Measurements from ENCODE around the gene FBL.
"Not testable (repeated sequence)": the region's sequence is repeated elsewhere in the genome, so short reads cannot be mapped to it uniquely, and the experiment has no call there.

The FBL gene

DNA sequence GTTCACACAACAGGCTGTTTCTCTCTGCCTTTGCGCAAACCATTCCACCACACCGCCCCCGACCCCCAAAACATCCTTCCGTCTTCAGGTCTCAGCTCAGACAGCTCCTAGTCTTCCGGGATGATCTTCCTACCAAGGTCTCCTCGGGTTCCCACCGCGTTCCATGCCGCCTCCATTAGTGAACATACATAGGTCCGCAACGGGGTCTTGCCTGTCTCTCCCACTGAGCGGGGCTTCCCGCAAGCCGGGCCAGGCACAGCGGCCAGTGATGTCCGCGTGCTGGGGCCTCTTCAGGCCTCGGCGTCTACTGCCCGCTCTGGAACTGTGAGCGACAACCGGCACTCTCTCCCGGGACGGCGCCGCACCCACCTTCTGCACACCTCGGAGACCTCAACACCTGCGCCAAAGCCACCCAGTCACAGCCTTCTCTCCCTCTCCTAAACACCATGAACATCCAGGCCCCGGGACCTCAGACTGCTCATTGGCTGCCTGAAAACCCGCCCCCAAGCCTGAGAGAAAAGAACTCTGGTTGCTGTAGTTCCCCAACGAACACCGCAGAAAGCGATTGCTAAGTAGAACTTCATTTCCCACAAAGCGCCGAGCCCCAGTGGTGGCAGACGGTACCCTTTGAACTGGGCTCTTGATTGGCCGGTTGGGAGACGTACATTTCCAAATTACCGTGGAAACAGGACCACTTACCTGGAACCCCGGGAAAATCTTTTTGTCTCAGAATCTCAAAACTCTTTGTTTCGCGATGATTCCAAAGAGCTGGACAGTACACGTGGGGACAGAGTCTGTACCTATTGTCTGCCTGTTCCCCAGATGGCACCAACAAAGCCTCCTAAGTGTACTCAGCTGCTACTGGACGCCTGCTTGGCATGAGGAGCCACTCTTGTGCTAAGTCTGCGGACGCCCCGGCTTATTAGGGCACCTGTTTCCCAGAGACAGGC lies 21.8 kb downstream of the FBL start:
- DNase-seq: peak; percentile 97

DNA sequence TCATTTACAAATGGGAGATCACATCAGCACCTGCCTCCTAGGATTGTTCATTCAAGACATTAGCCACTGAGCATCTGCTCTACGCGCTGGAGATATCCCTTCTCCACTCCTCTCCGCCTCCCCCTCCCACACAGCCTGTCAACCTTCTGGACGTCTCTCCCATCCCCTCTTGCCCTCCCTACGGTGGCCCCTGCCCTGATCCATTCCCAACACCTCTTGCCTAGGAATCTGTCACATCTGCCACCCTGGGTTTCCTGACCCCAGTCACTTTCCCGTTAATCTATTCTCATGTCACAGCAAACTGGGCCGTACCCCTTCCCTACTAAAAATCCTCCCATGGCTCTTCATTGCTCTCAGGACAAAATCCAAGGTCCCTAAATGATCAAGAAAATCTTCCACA lies 22.5 kb downstream of the FBL start:
- DNase-seq: no peak

DNA sequence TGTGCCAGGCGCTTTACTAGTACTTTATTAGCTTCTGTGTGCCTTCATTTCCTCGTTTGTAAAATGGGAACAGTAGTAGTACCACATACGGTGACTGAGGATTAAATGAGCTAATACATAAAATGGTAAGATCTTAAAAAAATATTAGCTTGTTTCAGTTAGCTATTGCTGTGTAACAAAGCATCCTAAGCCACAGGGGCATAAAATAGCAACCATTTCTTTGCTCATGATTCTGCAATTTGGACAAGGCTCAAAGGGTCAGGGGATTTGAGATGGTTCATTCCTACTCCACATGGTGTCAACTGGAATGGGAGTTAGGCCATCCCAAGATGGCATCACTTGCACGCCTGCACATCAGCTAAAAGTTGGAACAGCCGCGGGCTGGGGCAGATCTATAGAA lies 25.5 kb downstream of the FBL start:
- DNase-seq: no peak

GRCh38 chr19:39819786-39820185 lies 26.4 kb downstream of the FBL start:
- DNase-seq: no peak

DNA sequence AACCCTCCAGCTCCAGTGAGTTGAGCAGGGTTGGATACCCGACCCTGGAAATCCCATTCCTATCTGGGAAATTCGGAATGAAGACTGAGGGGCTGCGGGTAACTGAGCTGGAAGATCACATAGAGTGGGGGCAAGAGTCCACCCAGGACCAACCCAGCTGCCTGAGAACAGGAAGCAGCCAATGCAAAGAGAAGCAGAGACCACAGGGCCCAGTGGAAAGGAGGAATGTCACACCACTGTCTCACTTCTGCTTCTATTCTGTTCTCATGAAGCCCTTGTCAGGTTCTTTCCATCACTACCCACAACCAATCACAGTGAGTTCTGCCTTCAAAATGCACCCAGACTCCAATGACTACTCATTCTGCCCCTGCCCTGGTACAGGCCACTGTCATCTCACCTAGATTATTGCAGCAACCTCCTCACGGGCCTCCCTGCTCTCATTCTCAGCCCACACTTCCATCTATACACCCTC lies 27.5 kb downstream of the FBL start:
- no peak for DNase-seq

GRCh38 chr19:39817888-39818561 lies 28.2 kb downstream of the FBL start:
- DNase-seq: no peak

- no peak for DNase-seq
These were observed 29.7 kb downstream of the FBL start for GRCh38 chr19:39816287-39817048.

- DNase-seq: no peak
These were observed 31.6 kb downstream of the FBL start for GRCh38 chr19:39814595-39814994.

GRCh38 chr19:39814111-39814510 lies 32.1 kb downstream of the FBL start:
- DNase-seq: not testable (repeated sequence)

DNA sequence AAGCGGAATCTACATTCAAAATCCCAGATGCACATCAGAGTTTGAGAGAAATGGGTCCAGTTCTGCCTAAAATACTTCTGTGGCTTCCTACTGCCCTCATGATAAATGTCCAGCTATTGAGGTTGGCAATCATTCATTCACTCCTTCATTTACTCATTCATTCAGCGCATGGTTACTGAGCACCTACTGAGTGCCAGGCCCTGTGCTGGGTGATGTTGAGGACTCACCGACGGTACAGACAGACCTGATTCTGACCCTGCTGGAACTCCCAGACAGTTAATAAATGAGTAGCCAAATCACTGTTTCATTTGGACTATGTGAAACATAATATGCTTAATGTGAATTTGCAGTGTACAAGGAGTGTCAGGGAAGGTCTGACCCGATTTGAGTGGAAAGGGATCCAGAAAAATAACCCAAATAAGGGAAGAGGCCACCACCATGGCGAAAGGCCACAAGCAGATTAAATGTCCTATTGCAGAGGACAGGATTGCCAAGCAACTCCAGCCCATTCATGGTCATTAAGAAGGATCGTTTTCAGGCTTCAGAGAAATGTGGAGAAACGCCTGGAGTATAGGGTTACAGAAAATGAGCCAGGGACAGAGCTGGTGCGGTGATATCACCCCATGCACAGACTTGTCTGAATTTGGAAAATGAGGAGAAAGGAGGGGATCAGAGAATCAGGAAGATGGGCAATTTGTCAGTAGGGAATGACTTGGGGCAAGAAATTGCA lies 32.8 kb downstream of the FBL start:
- no peak for DNase-seq

DNA sequence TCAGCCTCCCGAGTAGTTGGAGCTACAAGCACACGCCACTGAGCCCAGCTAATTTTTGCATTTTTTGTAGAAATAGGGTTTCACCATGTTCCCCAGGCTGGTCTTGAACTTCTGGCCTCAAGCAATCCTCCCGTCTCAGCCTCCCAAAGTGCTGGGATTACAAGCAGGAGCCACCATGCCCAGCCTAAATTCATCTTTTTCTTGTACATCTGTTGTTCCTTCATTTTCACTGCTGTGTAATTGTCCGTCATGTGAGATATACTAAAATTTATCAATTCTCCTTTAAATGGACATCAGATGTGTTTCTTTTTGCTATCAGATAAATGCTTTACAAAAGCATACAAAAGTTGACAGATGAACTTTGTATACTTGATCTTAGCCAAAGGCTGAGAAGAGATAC lies 35.1 kb downstream of the FBL start:
- no peak for DNase-seq

DNA sequence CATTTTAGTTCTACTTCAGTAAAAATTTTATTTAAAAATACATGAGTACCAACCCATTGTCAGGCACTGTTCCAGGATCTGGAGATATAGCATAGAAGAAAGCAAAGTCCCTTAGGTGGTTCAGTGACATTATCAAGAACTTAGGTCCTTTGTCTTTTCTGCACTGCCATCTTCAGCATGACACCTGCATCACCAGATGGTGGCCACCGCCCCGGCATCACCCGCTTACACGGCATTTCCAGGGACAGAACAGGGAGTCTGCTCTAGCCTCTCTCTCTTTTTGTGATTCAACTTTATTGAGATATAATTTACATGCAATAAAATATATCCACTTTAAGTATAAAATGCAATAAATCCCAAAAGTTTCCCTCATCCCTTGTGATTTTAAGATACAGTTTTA lies 35.8 kb downstream of the FBL start:
- DNase-seq: no peak

- DNase-seq: no peak
These were observed 36.8 kb downstream of the FBL start for GRCh38 chr19:39809368-39809767.

DNA sequence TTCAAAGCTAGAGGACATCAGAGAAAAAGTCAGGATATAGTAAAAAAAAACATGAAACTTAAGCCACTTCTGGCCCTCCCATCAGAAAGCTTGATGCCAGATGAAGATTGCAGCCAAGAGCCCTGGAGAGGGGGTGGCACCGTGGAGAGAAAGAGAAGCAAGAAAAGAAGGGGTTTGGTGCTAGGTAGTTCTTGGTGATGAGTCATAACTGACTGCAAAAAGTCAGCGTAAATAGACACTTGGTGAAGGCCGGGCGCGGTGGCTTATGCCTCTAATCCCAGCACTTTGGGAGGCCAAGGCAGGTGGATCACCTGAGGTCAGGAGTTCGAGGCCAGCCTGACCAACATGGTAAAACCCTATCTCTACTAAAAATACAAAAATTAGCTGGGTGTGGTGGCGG lies 37.5 kb downstream of the FBL start:
- DNase-seq: not testable (repeated sequence)

DNA sequence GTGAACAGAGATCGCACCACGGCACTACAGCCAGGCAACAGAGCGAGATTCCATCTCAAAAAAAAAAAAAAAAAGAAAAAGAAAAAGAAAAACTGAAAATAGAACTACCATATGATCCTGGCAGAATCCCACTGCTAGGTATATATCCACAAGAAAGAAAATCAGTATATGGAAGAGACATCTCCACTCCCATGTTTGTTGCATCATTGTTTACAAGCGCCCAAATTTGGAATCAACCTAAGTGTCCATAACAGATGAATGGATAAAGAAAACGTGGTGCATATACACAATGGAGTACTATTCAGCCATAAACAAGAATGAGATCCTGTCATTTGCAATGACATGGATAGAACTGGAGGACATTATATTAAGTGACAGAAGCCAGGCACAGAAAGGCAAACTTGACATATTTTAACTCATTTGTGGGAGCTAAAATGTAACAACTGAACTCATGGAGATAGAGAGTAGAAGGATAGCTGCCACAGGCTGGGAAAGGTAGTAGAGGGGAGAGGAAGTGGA lies 38.3 kb downstream of the FBL start:
- DNase-seq: no peak

DNA sequence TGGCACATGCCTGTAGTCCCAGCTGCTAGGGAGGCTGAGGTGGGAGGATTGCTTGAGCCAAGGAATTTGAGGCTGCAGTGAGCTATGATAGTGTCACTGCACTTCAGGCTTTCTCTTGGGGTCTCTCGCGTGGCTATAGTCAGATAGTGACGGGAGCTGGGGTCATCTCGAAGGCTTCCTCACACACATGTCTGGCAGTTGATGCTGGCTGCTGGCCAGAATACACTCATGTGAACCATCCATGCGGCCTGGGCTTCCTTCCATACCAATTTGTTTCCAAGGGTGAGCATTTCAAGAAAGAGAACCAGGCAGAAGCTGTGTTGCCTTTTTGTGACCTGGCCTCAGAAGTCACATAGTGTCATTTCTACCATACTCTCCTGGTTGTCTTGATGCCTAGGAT lies 41.1 kb downstream of the FBL start:
- no peak for DNase-seq

GRCh38 chr19:39802958-39803357 lies 43.2 kb downstream of the FBL start:
- no peak for DNase-seq

GRCh38 chr19:39797083-39797482 lies 49.1 kb downstream of the FBL start:
- DNase-seq: no peak

GRCh38 chr19:39796000-39796498 lies 50.1 kb downstream of the FBL start:
- no peak for DNase-seq

- DNase-seq: no peak
These were observed 51.2 kb downstream of the FBL start for GRCh38 chr19:39795001-39795400.

- DNase-seq: peak; percentile 74
These were observed 53.1 kb downstream of the FBL start for GRCh38 chr19:39792999-39793546.

DNA sequence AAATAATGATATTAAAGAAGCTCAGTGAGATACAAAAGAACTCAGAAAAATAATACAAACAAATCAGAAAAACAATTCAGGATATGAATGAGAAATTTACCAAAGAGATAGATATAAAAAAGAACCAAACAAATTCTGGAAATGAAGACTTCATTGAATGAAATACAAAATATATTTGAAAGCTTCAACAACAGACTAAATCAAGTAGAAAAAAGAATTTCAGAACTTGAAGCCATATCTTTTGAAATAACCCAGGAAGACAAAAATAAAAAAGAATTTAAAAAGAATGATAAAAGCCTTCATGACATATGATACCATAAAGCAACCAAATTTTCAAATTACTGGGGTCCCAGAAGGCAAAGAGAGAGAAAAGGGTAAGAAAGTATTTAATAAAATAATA lies 57.9 kb downstream of the FBL start:
- no peak for DNase-seq

All from NCI-H2029 treated with DMSO at 0.1 percent for 48 hours (cell line).